ENCODE data around the gene WAC.
A peak's percentile ranks its signal among the peaks of the same experiment; 100 is the strongest.

The WAC gene

GRCh38 chr10:28533186-28533564, 257 bp downstream of the WAC start:
- DNase-seq: no peak

- DNase-seq: peak; percentile 90
These were observed 820 bp downstream of the WAC start for GRCh38 chr10:28533571-28534304.

GRCh38 chr10:28535846-28536245, 2.9 kb downstream of the WAC start:
- DNase-seq: no peak

GRCh38 chr10:28538595-28538994, 5.7 kb downstream of the WAC start:
- no peak for DNase-seq

GRCh38 chr10:28540145-28540544, 7.2 kb downstream of the WAC start:
- DNase-seq: no peak

- DNase-seq: no peak
These were observed 8.9 kb downstream of the WAC start for GRCh38 chr10:28541717-28542365.

- DNase-seq: no peak
These were observed 9.8 kb downstream of the WAC start for GRCh38 chr10:28542728-28543127.

- no peak for DNase-seq
These were observed 11.1 kb downstream of the WAC start for GRCh38 chr10:28544058-28544457.

- DNase-seq: no peak
These were observed 13.2 kb downstream of the WAC start for GRCh38 chr10:28545967-28546644.

GRCh38 chr10:28548781-28549498, 16.0 kb downstream of the WAC start:
- no peak for DNase-seq

GRCh38 chr10:28551086-28551485, 18.2 kb downstream of the WAC start:
- DNase-seq: no peak

- DNase-seq: no peak
These were observed 19.9 kb downstream of the WAC start for GRCh38 chr10:28552775-28553174.

GRCh38 chr10:28554009-28554408, 21.1 kb downstream of the WAC start:
- DNase-seq: no peak

- DNase-seq: no peak
These were observed 22.0 kb downstream of the WAC start for GRCh38 chr10:28554952-28555351.

GRCh38 chr10:28555358-28555757, 22.4 kb downstream of the WAC start:
- no peak for DNase-seq

- DNase-seq: no peak
These were observed 23.2 kb downstream of the WAC start for GRCh38 chr10:28556142-28556541.

- no peak for DNase-seq
These were observed 25.3 kb downstream of the WAC start for GRCh38 chr10:28558186-28558585.

GRCh38 chr10:28558923-28559508, 26.1 kb downstream of the WAC start:
- DNase-seq: no peak

- no peak for DNase-seq
These were observed 26.7 kb downstream of the WAC start for GRCh38 chr10:28559618-28560017.

- DNase-seq: no peak
These were observed 27.7 kb downstream of the WAC start for GRCh38 chr10:28560617-28561016.

GRCh38 chr10:28561531-28561930, 28.6 kb downstream of the WAC start:
- no peak for DNase-seq

GRCh38 chr10:28564905-28565304, 32.0 kb downstream of the WAC start:
- no peak for DNase-seq

- no peak for DNase-seq
These were observed 33.6 kb downstream of the WAC start for GRCh38 chr10:28566458-28567015.
